Activated gamma-delta T cell (primary cell): ENCODE data around the gene SLC4A8.

Experiments
- DNase-seq: peaks from one replicate; lab custom pipeline; 2025; lab: John Stamatoyannopoulos, UW

SLC4A8 gene

DNA sequence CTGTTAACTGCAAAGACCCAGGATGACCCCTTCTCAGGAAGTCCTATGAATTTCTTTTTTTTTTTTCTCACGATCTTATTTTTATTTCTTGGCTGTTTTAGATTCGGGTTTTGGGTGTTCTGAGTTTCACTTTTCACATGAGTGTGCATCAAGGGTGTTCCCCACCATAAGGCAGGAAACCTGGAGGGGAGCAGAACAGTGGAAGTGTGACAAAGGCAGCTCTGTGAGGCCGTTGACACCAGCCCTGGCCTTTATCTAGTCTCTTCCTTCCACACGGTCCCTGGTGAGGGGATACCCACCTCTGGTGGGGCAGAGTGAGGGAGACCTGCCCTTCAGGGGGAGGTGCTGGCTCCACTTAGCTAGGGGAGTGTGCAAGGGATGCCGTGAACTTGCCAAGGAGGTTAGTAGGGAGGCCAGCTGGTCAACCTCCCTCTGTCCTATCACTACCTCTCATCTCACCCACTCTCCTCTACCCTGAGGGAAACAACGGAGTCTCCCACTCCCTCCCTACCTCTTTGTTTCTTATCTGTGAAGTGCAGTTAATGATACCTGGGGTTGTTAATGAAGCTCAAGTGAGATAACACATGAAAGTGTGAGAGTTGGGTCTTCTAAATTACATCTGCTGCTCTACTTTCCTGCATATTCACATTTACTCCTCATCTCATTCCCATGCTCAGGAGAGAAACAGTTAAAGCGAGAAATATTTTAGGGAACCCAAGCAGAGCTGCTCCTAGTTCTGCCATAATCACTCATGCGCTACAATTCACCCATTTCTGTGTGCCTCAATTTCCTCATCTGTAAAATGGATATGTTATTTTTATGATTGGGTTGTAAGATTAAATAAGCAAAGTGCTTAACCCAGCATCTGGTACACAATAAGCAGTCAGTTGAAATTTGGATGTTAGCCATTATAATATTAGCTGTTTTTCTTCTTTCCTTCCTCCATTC lies 29.1 kb upstream of the SLC4A8 start:
- no peak for DNase-seq

DNA sequence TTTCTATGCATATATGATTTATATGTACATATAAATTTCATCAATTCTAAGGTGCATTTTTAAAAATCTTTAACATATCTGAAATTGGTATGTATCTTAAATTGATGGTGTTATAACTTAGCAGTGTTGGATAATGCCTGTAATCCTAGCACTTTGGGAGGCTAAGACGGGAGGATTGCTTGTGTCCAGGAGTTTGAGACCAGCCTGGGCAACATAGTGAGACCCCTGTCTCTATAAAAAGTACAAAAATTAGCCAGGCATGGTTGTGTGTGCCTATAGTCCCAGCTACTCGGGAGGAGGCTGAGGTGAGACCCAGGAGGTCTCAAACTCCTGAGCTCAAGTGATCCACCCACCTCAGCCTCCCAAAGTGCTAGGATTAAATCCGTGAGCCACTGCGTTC lies 27.0 kb upstream of the SLC4A8 start:
- DNase-seq = no peak

DNA sequence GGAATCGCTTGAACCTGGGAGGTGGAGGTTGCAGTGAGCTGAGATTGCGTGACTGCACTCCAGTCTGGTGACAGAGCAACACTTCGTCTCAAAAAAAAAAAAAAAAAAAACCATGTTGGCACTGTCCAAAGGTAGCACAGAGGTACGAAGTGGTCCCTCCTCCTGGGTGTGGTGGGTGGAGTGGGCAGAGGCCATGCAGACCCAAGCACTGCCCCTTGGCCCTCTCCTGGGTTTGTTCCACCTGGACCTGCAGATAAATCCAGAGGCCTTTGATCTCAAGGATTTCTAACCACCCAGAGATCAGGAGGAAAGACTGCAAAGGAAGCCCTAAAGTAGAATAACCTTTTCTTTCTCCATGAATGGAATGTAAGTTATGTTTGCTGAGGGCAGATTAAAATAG lies 24.7 kb upstream of the SLC4A8 start:
- DNase-seq = no peak

DNA sequence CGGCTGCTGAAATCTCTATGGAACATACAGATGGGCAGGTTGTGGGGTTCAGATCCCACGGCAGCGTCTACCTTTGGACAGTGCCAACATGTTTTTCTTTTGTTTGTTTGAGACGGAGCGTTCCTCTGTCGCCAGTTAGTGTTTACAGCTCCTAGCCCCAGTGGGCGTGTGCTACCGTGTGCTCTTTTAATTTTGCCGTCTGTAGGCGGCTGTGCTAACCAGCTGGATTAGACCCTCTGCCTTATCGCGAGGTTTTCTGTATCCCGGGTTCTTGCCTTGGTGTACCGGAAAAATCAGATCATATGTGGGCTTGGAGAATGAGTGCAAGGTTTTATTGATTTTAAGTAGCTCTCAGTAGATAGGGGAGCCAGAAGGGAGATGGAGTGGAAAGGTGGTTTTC lies 23.6 kb upstream of the SLC4A8 start:
- DNase-seq = no peak

DNA sequence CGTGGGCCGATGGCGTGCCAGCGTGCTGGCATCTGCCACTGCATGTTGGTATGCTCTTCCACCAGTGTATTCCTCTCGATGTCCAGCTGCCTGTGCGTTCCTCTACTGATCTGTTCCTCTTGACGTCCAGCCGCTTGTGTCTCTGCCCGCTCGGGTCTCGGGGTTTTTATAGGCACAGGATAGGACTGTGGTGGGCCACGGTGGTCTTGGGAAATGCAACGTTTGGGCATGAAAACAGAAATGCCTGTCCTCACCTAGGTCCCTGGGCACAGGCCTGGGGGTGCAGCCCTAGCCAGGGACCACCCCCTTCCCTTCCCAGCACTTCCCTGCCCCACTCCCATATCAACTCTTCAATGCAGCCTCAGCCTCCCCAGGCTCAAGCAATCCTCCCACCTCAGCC lies 23.1 kb upstream of the SLC4A8 start:
- no peak for DNase-seq

DNA sequence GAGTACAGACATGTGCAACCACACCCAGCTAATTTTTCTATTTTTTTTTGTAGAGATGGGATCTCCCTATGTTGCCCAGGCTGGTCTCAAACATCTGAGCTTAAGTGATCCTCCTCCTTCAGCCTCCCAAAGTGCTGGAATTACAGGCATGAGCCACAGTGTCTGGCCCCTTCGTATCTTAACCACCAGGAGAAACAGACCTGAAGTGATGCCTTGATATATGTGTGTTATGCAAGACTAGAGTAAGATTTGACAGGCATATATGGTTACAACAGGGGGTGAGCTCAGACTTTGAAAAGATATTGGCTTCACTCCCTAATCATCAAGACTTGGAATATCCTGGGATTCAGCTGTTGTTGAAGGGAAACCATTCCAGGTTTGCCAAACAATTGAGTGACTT lies 22.7 kb upstream of the SLC4A8 start:
- DNase-seq = no peak

DNA sequence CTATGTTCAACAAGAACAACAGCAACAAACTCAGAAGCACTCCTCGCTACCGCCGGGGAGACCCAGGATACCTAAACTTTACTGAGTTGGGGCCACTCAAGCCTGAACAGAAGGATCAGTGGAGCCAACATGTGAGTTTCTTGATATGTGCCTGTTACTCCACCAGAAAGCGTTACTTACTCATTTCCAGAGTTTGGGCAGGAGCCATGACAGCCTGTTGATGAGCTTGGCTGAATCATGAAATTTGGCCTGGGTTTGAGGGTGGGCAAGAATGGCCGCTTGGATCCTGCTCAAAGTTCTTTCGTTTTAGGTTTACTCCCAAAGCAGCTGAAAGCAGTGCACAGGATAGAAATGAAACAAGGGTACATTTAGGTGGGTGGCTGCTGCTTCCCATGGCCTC lies 21.5 kb upstream of the SLC4A8 start:
- no peak for DNase-seq

DNA sequence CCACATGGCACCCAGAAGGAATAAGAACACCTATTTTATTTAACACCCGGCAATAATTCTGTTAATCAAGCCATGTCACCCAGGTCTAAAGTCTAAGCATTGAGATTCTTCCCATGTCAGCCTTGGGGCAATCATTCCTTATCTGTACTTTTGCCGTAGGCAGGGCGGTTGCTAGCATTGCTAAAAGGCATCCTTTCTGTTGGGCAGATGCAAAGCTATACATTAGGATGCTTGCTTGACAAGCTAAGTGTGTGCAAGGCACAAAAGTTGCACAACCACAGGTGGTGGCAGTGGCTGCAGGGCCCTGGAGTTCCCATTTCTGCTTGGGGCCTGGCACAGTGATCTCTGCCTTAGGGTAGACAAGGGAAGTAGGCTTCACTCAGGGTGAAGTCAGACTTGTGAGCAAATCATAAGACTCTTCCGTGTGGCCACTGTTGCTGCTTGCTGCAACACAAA lies 20.9 kb upstream of the SLC4A8 start:
- no peak for DNase-seq

DNA sequence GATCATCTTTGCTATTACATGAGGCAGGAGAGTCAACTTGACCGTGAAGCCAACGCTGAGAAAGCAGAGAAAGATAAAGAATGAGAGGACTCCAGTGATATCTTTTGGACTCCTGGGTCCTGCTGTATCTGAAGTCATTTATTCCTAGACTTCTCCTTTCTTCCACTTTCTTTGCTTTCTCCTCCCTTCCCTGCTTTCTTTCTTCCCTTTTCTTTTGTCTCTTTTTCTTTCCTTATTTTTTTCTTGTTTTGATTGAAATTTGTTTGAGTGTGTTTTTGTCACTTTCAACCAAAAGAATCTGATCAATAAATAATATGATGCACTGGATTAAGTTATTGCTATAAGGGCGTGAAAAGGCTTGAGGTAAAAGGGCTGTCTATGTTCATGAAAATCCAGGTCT lies 20.0 kb upstream of the SLC4A8 start:
- no peak for DNase-seq

DNA sequence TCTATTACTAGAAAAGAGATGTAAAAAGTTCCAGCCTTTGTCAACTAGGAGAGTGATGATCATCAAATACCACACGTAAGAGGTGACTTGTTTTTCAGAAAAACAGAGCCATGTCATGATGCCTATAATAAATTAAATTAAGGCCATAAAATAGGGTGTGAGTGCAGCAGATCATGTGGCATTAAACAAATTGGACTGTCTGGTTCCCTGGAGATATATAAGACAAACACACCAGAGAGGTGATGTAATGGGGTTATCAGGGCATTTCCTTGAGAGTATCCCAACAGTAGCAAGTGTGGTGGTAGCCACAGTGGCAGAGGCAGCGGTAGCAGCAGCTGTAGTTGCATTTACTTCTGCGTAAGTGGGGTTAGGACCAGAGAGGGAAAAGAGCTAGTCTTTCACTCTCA lies 18.8 kb upstream of the SLC4A8 start:
- DNase-seq = no peak

DNA sequence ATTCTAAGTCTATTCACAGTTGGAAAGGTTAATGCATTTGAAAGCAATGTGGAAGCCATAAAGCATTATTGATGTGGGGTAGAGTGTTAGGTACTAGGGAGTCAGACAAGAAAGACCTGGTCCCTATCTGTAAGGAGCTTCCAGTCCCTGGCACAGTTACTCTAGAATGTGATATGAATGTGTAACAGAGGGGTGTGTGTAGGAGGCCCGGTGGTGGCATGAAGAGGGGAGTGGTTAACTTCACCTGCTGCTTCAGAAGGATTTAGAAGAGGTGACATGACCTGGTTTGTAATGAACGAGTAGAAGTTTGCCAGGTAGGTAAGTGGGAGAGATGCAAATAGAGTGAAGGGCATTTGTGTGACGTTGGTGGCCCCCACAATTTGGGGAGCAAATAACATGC lies 18.3 kb upstream of the SLC4A8 start:
- DNase-seq = no peak

DNA sequence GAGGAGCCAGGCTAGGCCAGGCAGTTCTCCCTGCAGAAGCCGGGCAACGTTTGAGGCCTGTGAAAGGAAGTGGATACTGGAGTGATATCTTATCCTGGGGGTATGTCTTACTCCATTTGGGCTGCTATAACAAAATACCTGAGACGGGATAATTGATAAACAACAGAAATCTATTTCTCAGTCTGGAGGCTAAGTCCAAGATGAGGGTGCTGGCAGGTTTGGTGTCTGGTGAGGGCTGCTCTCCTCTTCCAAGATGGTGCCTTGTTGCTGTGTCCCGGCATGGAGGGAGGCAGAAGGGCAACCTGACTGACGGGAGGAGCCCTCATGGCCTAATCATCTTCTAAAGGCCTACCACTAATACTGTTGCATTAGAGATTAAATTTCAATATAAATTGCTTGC lies 17.8 kb upstream of the SLC4A8 start:
- DNase-seq = no peak

DNA sequence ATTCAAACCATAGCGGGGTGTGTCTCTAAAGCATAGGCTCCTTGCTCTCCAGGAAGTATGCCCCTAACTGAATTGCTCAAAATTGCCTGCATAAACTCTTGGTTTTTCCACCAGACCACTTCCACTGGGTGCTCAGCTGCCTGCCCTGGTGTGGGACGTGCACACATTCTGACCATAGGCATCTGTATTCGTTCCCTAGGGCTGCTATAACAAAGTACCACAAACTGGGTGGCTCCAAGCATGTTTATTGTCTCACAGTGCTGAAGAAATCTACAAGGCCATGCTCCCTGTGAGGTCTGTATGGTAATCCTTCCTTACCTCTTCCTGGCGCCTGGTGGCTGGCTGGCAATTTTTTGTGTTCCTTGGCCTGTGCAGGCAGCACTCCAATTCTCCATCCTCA lies 17.0 kb upstream of the SLC4A8 start:
- DNase-seq = no peak

DNA sequence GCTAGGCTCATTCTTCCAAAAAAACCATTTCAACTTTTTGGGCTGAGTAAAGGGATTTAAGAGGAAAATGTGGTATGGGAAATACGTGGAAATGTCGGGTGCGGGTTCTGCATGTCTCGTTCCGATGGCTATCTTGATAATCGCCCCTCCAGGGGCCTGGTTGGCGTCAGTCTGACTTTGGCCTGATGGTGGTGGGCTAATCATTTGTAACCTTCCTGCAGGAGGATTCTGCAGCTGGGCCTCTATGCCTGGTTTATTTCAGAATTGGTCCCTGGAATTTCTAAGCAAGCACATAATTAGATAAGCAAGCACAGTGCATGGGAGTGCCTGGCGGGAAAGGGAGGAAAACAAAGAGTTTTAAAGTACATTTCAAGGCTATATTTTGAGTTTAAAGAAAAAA lies 14.8 kb upstream of the SLC4A8 start:
- no peak for DNase-seq

DNA sequence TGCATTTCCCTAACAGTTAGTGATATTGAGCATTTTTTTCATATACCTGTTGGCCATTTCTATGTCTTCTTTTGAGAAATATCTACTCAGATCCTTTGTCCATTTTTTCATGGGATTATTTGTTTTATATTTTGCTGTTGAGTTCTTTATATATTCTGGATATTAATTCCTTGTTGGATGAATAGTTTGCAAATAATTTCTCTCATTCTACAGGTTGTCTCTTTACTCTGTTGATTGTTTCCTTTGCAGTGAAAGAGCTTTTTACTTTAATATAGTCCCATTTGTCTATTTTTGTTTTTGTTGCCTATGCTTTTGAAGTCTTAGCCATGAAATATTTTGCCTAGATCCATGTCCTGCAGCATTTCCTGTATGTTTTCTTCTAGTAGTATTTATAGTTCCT lies 11.5 kb upstream of the SLC4A8 start:
- DNase-seq = no peak

DNA sequence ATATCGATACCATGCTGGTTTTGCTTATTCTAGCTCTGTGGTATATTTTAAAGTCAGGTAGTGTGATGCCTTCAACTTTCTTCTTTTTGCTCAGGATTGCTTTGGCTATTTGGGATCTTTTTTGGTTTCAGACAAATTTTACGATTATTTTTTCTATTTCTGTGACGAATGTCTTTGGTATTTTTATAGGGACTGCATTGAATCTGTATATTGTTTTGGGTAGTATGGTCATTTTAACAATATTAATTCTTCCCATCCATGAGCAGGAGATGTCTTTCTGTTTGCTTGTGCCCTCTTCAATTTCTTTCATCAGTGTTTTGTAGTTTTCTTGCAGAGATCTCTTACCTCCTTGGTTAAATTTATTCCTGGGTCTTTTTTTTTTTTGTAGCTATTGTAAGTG lies 10.8 kb upstream of the SLC4A8 start:
- no peak for DNase-seq

DNA sequence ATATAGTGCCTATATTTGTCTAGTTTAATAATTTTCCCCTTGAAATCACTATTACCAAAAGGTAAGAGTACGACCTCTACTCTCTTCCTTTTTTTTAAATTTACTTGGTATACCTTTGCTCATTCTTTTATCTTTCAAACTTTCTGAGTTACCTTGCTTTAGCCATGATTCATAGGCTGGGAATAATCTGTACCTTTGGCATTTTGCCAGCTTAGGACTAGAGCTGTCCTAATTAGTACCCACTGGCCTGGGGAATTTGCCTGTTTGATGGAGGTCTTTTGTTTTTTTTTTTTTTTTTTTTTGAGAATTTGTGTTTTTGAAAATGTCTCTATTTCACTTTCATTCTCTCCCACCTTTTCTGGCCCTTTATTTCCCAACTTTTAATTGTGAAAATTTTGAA lies 8.7 kb upstream of the SLC4A8 start:
- no peak for DNase-seq

DNA sequence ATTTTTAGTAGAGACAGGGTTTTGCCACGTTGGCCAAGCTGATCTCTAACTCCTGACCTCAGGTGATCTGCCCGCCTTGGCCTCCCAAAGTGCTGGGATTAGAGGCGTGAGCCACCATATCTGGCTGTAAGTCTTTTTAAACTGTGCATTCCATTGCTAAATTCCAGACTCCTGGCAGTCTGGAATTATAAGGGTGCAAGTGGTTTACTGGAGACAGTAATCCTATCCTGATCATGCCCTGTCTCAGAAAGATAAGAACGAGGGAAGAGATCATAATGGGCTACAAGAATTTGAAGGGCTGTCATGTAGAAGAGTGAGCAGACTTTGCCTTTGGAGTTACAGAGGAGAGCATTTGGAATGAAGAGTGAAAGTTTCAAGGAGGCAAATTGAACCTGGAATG lies 6.8 kb upstream of the SLC4A8 start:
- DNase-seq = no peak

DNA sequence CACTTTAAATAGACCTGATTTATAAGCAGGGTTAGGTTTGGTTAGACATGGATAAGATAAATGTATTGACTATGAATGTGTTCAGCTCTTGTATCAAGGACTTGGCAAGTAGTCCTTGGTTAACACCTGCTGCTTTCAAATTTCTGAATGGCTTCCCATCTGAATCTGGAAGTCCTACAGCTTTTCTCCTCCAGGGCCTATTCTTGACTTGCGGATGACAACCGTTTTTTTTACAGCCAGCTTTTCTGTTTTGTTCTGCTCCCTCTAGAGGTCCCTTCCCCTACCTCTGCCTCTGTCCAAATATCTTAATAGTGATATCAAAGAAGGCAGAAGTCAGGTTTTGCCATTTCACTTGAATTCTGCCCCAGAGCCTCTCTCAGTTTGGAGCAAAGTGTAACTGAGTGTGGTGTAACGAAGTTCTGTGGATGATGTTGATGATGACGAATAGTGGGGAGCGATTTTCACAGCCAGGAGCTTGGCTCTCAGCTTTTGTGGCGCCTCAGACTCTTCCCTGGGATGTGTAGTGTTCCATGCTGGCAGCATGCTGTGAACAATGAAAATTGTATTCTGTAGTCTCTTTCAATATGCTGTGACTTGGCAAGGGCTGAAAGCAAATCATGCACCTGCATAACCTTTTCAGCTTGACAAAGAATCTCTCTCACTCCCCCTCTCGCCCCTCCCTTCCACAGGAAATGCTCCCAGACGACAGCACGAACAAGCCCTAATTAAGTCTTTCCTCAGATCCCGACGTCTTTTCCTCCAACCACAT lies 5.0 kb upstream of the SLC4A8 start:
- DNase-seq = no peak

DNA sequence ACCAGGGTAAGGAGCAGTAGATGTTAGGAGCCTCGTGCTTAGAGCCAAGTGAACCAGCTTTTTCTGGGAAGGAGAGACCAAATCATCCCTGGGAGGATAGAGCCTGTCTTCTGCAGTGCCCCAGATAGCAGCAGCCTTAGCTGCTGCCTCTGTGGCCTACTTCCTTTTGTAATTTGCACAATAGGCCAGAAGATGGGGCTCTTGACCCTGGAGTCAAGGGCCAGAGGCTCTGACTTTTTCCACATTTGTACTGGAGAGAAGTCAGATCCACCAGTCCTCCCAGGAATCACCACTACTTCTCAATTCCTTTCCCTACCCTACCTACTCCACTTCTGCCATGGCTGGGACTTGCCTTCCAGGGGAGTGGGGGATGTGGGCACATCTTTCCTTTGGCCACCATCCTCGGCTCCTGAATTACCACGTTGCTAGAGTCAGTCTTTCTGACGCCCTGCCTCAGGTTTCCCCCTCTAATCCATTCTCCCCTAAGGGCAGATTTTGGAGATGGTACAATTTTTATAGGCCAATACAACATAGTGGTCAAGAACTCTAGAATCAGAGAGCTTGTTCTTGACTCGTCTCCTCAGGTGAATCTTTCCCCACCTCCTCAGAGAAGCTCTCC lies 3.3 kb upstream of the SLC4A8 start:
- no peak for DNase-seq

DNA sequence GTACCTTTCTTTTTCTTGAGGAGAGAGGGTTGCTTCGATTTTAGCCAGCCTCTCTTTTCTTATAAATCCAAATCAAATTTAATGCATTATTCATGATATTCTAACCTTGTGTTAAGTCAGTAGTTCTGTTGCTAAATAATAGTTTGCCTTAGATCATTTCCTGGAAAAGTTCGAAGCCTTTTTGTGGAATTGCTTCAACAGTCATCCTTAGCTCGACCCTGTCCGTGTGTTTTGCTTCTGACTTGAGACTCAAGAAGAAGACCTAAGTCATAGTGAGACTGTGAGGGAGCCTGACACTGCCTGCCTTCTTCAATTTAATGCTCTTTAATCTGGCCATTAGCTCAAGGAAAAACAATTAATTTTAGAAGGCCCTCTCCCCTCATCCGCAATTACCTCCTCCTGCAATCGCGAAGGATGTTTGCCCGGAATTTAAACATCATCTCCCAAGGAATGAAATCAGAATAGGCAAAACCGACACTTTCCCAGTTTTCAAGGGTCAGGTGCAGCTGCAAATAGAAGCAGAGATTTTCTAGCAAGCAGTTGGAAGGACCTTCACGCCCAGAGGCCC lies 453 bp upstream of the SLC4A8 start:
- DNase-seq = no peak

DNA sequence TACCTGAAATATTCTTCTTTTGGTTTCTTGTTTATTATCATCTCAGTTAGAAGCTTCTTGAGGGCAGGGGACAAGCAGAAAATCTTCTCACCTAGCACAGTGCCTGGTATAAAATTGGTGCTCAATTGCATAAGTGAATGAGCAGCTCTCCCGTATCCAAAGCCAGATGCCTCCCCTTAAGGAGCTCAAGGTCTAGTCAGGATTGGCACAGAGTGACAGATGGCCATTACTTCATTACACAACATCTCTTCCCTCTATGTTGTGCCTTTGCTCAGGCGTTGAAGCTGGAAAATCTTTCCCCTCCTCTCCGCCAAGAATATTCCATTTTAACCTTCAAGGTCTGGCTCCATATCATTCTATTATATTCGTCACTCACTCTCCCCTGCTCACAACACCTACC lies 3.6 kb downstream of the SLC4A8 start:
- DNase-seq = no peak
